Keratinocyte (primary cell): Measurements from ENCODE around the gene GATA5. TPM values are rescaled to one million over a fixed set of nuclear protein-coding genes. Genes with fewer than 3 reads are reported as not detected.

Experiments used
- DNase-seq: peaks from one replicate; pipeline ENCODE4 v3.0.0-alpha.2; 2011; ENCODE audit warnings: low read depth, missing footprints, low spot score
- FAIRE-seq: peaks from 2 replicates; lab custom pipeline; 2011; peaks lifted over from hg19 to GRCh38; lab: Jason Lieb, UNC
- H2AFZ ChIP-seq: 2 replicates; pipeline ENCODE4 v1.6.0; 2012; ENCODE audit warnings: low read length, control low read depth, inconsistent platforms; ENCODE audit not compliant: control insufficient read depth
- H3K27ac ChIP-seq: 2 replicates; pipeline ENCODE4 v1.5.1; 2011; ENCODE audit warnings: low read length; ENCODE audit not compliant: control insufficient read depth, insufficient read depth
- H3K27me3 ChIP-seq: 3 replicates; pipeline ENCODE4 v1.6.0; 2011; ENCODE audit warnings: low read length; ENCODE audit not compliant: control insufficient read depth, insufficient read depth; ENCODE audit errors: extremely low read depth
- H3K36me3 ChIP-seq, 2 experiments: 2 replicates in 1 of 2; 3 replicates in 1 of 2; pipeline ENCODE4 v1.5.1; 2011; ENCODE audit warnings: low read length in 2 of 2, mild to moderate bottlenecking in 1 of 2; ENCODE audit not compliant: control insufficient read depth in 2 of 2, insufficient read depth in 2 of 2; ENCODE audit errors: extremely low read depth in 1 of 2
- H3K4me1 ChIP-seq: 3 replicates; pipeline ENCODE4 v1.5.1; 2011; ENCODE audit warnings: low read length; ENCODE audit not compliant: control insufficient read depth, insufficient read depth; ENCODE audit errors: extremely low read depth
- H3K4me2 ChIP-seq: 3 replicates; pipeline ENCODE4 v1.6.0; 2011; ENCODE audit warnings: low read depth, low read length; ENCODE audit not compliant: control insufficient read depth, insufficient read depth; ENCODE audit errors: extremely low read depth
- H3K4me3 ChIP-seq, 3 experiments: fragments of 200-600 bp in 1 of 3; sonication (generic) in 1 of 3; 2 replicates in 2 of 3; 3 replicates in 1 of 3; pipeline ENCODE4 v1.5.1; 2011 to 2016; ENCODE audit warnings: low read length in 3 of 3, mild to moderate bottlenecking in 3 of 3, control low read depth in 2 of 3, inconsistent platforms in 1 of 3, low read depth in 1 of 3, mixed read lengths in 1 of 3, mixed run types in 1 of 3, moderate library complexity in 1 of 3; ENCODE audit not compliant: control insufficient read depth in 2 of 3, insufficient read depth in 2 of 3; ENCODE audit errors: extremely low read depth in 1 of 3
- H3K79me2 ChIP-seq: 2 replicates; pipeline ENCODE4 v1.6.0; 2012; ENCODE audit warnings: low read length; ENCODE audit not compliant: control insufficient read depth, insufficient read depth
- H3K9ac ChIP-seq: 3 replicates; pipeline ENCODE4 v1.6.0; 2011; ENCODE audit warnings: low read length; ENCODE audit not compliant: control insufficient read depth, insufficient read depth; ENCODE audit errors: extremely low read depth
- H3K9me1 ChIP-seq: 3 replicates; pipeline ENCODE4 v1.6.0; 2011; ENCODE audit warnings: low read length; ENCODE audit not compliant: control insufficient read depth, insufficient read depth; ENCODE audit errors: extremely low read depth
- H3K9me3 ChIP-seq: 2 replicates; pipeline ENCODE4 v1.5.1; 2012; ENCODE audit warnings: low read depth, low read length; ENCODE audit not compliant: control insufficient read depth
- H4K20me1 ChIP-seq: 3 replicates; pipeline ENCODE4 v1.6.0; 2011; ENCODE audit warnings: low read length; ENCODE audit not compliant: control insufficient read depth, insufficient read depth; ENCODE audit errors: extremely low read depth
- CTCF ChIP-seq, 3 experiments: IDR thresholded peaks in 1 of 3; conservative IDR thresholded peaks in 1 of 3; optimal IDR thresholded peaks in 1 of 3; 2 replicates in 2 of 3; 3 replicates in 1 of 3; pipeline versions ENCODE3 to v1.5.1; 2011; ENCODE audit warnings: low read length in 3 of 3, mild to moderate bottlenecking in 3 of 3, moderate library complexity in 2 of 3, control low read depth in 1 of 3, inconsistent platforms in 1 of 3; ENCODE audit not compliant: insufficient read depth in 2 of 3; ENCODE audit errors: extremely low read depth in 1 of 3
- EZH2 ChIP-seq: IDR thresholded peaks from one replicate; pipeline ENCODE4 v1.6.1; 2012; ENCODE audit warnings: inconsistent platforms, mild to moderate bottlenecking, low read length, moderate library complexity
- dilution Hi-C: fragments of 300-500 bp; cut with MboI; formaldehyde crosslinking; loops from one replicate; pipeline ENCODE4 v1.7.0; 2020; ENCODE audit warnings: low sequenced_read_pairs; ENCODE audit not compliant: extremely low pct_ligation_motif_present
- polyA plus RNA-seq, 5 experiments: library from polyadenylated mRNA; depleted of rRNA in 3 of 5; stranded (reverse) in 3 of 5; stranded (forward) in 1 of 5; unstranded in 1 of 5; fragments of >200 nt; gene quantifications; 1 replicate in 1 of 5; 2 replicates in 3 of 5; 3 replicates in 1 of 5; pipeline versions ENCODE4 v1.2.1 to v1.2.3, GENCODE V29; 2011 to 2012; ENCODE audit warnings: missing spikeins in 2 of 5, low read depth in 1 of 5, low replicate concordance in 1 of 5

GATA5 gene
- polyA plus RNA-seq, 1 donor (not counting 4 experiments of a cell fraction or from before 2014, with no cell fraction given), result not detected

- no peak for FAIRE-seq
- Histone ChIP-seq H3K27me3 (peaks cover 65% of the 10 kb centered on the region), H3K4me3 (no peak overlapping the region), H3K9me1 (no peaks in the 10 kb centered on the region), H3K36me3 (no peaks in the 10 kb centered on the region), H3K9ac (no peak overlapping the region), H4K20me1 (peaks cover 3% of the 10 kb centered on the region), H3K4me2 (no peak overlapping the region), H3K27ac (no peak overlapping the region), H3K9me3 (no peaks in the 10 kb centered on the region), H3K4me1 (peaks cover 10% of the 10 kb centered on the region), H2AFZ (no peak overlapping the region), H3K79me2 (no peaks in the 10 kb centered on the region)
- DNase-seq, result no peak
- dilution Hi-C loops, result no loop called here
- TF ChIP-seq CTCF (optimal IDR thresholded peaks at IDR 0.05 in 1 of 3, IDR thresholded peaks at IDR 0.05 in 1 of 3, conservative IDR thresholded peaks at IDR 0.05 in 1 of 3; ENCODE audit: extremely low read depth in 1 of 3, insufficient read depth in 2 of 3, low read length in 3 of 3) (no peak), EZH2 (no peak)
Measured at GRCh38 chr20:62484478-62484877, 8.7 kb upstream of the GATA5 start.

GRCh38 chr20:62483613-62484458 lies 8.0 kb upstream of the GATA5 start:
- Histone ChIP-seq H3K4me2 (no peak overlapping the region), H3K36me3 (no peaks in the 10 kb centered on the region), H3K27me3 (peaks cover 71% of the 10 kb centered on the region), H3K79me2 (no peaks in the 10 kb centered on the region), H3K4me3 (no peak overlapping the region), H3K9ac (no peak overlapping the region), H3K27ac (no peak overlapping the region), H3K4me1 (peaks cover 3% of the 10 kb centered on the region), H3K9me1 (no peaks in the 10 kb centered on the region), H3K9me3 (no peaks in the 10 kb centered on the region), H2AFZ (no peak overlapping the region), H4K20me1 (peaks cover 3% of the 10 kb centered on the region)
- dilution Hi-C loops, result no loop called here
- no peak for DNase-seq
- no peak for FAIRE-seq
- no peak for TF ChIP-seq EZH2
- no peak for TF ChIP-seq CTCF (optimal IDR thresholded peaks at IDR 0.05 in 1 of 3, IDR thresholded peaks at IDR 0.05 in 1 of 3, conservative IDR thresholded peaks at IDR 0.05 in 1 of 3; ENCODE audit: extremely low read depth in 1 of 3, insufficient read depth in 2 of 3, low read length in 3 of 3)
